Stimulated activated naive CD4-positive, alpha-beta T cell treated with Interleukin-2 at 50 U/mL for 16 hours (primary cell): ENCODE data around the gene MAP3K15.
"Not testable (repeated sequence)": the region's sequence is repeated elsewhere in the genome, so short reads cannot be mapped to it uniquely, and the experiment has no call there.

ENCODE experiments used
- DNase-seq: peaks from one replicate; lab custom pipeline; 2025; lab: John Stamatoyannopoulos, UW

MAP3K15 gene

GRCh38 chrX:19539665-19540064 is 24.4 kb upstream of the MAP3K15 start:
- DNase-seq = no peak

- DNase-seq = no peak
These were observed 20.2 kb upstream of the MAP3K15 start for GRCh38 chrX:19535476-19535875.

GRCh38 chrX:19532709-19533108 is 17.4 kb upstream of the MAP3K15 start:
- no peak for DNase-seq

- no peak for DNase-seq
These were observed 2.7 kb upstream of the MAP3K15 start for GRCh38 chrX:19517965-19518364.

GRCh38 chrX:19515615-19516105 is 352 bp upstream of the MAP3K15 start:
- no peak for DNase-seq

GRCh38 chrX:19513383-19513782 is 1.9 kb downstream of the MAP3K15 start:
- no peak for DNase-seq

- DNase-seq = no peak
These were observed 2.3 kb downstream of the MAP3K15 start for GRCh38 chrX:19512961-19513360.

- DNase-seq = no peak
These were observed 2.9 kb downstream of the MAP3K15 start for GRCh38 chrX:19512359-19512758.

- DNase-seq = not testable (repeated sequence)
These were observed 3.5 kb downstream of the MAP3K15 start for GRCh38 chrX:19511796-19512195.

- DNase-seq = no peak
These were observed 18.6 kb downstream of the MAP3K15 start for GRCh38 chrX:19496711-19497110.

- no peak for DNase-seq
These were observed 27.6 kb downstream of the MAP3K15 start for GRCh38 chrX:19487520-19488200.

- no peak for DNase-seq
These were observed 35.9 kb downstream of the MAP3K15 start for GRCh38 chrX:19479458-19479857.

GRCh38 chrX:19468383-19468782 is 46.9 kb downstream of the MAP3K15 start:
- DNase-seq = not testable (repeated sequence)

- no peak for DNase-seq
These were observed 52.4 kb downstream of the MAP3K15 start for GRCh38 chrX:19462879-19463278.

- no peak for DNase-seq
These were observed 53.1 kb downstream of the MAP3K15 start for GRCh38 chrX:19462231-19462630.

GRCh38 chrX:19457662-19458061 is 57.6 kb downstream of the MAP3K15 start:
- DNase-seq = no peak

- no peak for DNase-seq
These were observed 67.2 kb downstream of the MAP3K15 start for GRCh38 chrX:19448077-19448476.

GRCh38 chrX:19446397-19446796 is 68.9 kb downstream of the MAP3K15 start:
- DNase-seq = no peak

GRCh38 chrX:19445772-19446171 is 69.5 kb downstream of the MAP3K15 start:
- not testable (repeated sequence) for DNase-seq

- no peak for DNase-seq
These were observed 71.3 kb downstream of the MAP3K15 start for GRCh38 chrX:19443869-19444526.

GRCh38 chrX:19440713-19441112 is 74.6 kb downstream of the MAP3K15 start:
- no peak for DNase-seq

GRCh38 chrX:19422661-19423060 is 92.6 kb downstream of the MAP3K15 start:
- DNase-seq = not testable (repeated sequence)

- DNase-seq = no peak
These were observed 105.0 kb downstream of the MAP3K15 start for GRCh38 chrX:19410259-19410658.

- DNase-seq = no peak
These were observed 111.6 kb downstream of the MAP3K15 start for GRCh38 chrX:19403696-19404095.
